Measurements from ENCODE around the gene OLFML3. TPM values are rescaled to one million over a fixed set of nuclear protein-coding genes. Genes with fewer than 3 reads are reported as not detected.
A peak's percentile ranks its signal among the peaks of the same experiment; 100 is the strongest.

OLFML3 gene
- total RNA-seq, 1 donor from 2014 or later: 13.4 TPM

- DNase-seq (ENCODE audit: low spot score): no peak
- TF ChIP-seq, protein P1, sequence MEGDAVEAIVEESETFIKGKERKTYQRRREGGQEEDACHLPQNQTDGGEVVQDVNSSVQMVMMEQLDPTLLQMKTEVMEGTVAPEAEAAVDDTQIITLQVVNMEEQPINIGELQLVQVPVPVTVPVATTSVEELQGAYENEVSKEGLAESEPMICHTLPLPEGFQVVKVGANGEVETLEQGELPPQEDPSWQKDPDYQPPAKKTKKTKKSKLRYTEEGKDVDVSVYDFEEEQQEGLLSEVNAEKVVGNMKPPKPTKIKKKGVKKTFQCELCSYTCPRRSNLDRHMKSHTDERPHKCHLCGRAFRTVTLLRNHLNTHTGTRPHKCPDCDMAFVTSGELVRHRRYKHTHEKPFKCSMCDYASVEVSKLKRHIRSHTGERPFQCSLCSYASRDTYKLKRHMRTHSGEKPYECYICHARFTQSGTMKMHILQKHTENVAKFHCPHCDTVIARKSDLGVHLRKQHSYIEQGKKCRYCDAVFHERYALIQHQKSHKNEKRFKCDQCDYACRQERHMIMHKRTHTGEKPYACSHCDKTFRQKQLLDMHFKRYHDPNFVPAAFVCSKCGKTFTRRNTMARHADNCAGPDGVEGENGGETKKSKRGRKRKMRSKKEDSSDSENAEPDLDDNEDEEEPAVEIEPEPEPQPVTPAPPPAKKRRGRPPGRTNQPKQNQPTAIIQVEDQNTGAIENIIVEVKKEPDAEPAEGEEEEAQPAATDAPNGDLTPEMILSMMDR (IDR thresholded peaks at IDR 0.05): no peak
- TF ChIP-seq EZH2phosphoT487 (IDR thresholded peaks at IDR 0.05) (no peak), EZH2 (IDR thresholded peaks at IDR 0.05) (no peak)
- peaks cover 19% of the 10 kb centered on the region for H3K79me2 ChIP-seq (ENCODE audit: low read depth)
- Mint-ChIP-seq H3K9me3 (no peaks in the 10 kb centered on the region), H3K27ac (peak overlapping the region; percentile 10), H3K4me3 (no peak overlapping the region), H3K27me3 (ENCODE audit: insufficient read depth, low read depth) (no peaks in the 10 kb centered on the region), H3K4me1 (peaks cover 73% of the 10 kb centered on the region), H3K36me3 (peaks cover 9% of the 10 kb centered on the region)
- no peak overlapping the region for H3K4me2 ChIP-seq
- peaks cover 61% of the 10 kb centered on the region for H3K4me1 ChIP-seq
- H3K27me3 ChIP-seq: no peaks in the 10 kb centered on the region
- peaks cover 22% of the 10 kb centered on the region for H4K20me1 ChIP-seq (ENCODE audit: low read depth)
- H3F3A ChIP-seq (ENCODE audit: low read depth): peaks cover 57% of the 10 kb centered on the region
- H2AFZ ChIP-seq (replicated peaks): no peak overlapping the region
- H3K9me3 ChIP-seq (ENCODE audit: low read depth): no peaks in the 10 kb centered on the region
- no peak overlapping the region for H3K9ac ChIP-seq
- no peak overlapping the region for H3K4me3 ChIP-seq
- peaks cover 5% of the 10 kb centered on the region for H3K36me3 ChIP-seq
- no peak overlapping the region for H3K27ac ChIP-seq
Observed at GRCh38 chr1:113977906-113978305, 1.4 kb upstream of the OLFML3 start.

GRCh38 chr1:113980110-113980509 is 836 bp downstream of the OLFML3 start:
- TF ChIP-seq, protein P1 (IDR thresholded peaks at IDR 0.05): no peak
- TF ChIP-seq EZH2phosphoT487 (IDR thresholded peaks at IDR 0.05): no peak
- TF ChIP-seq EZH2 (IDR thresholded peaks at IDR 0.05): no peak
- H3K4me2 ChIP-seq: peak overlapping the region; percentile 57
- DNase-seq (ENCODE audit: low spot score): no peak
- peaks cover 60% of the 10 kb centered on the region for H3K4me1 ChIP-seq
- Mint-ChIP-seq H3K36me3 (peaks cover 5% of the 10 kb centered on the region), H3K4me3 (no peak overlapping the region), H3K27me3 (ENCODE audit: insufficient read depth, low read depth) (peaks cover 3% of the 10 kb centered on the region), H3K27ac (peak overlapping the region; percentile 96), H3K9me3 (no peaks in the 10 kb centered on the region), H3K4me1 (peaks cover 81% of the 10 kb centered on the region)
- H2AFZ ChIP-seq (replicated peaks): no peak overlapping the region
- H3K9me3 ChIP-seq (ENCODE audit: low read depth): no peaks in the 10 kb centered on the region
- no peak overlapping the region for H3K27ac ChIP-seq
- peaks cover 18% of the 10 kb centered on the region for H4K20me1 ChIP-seq (ENCODE audit: low read depth)
- peaks cover 19% of the 10 kb centered on the region for H3K79me2 ChIP-seq (ENCODE audit: low read depth)
- no peaks in the 10 kb centered on the region for H3K27me3 ChIP-seq
- no peak overlapping the region for H3K4me3 ChIP-seq
- H3K36me3 ChIP-seq: no peaks in the 10 kb centered on the region
- no peak overlapping the region for H3K9ac ChIP-seq
- peaks cover 52% of the 10 kb centered on the region for H3F3A ChIP-seq (ENCODE audit: low read depth)

GRCh38 chr1:113981962-113982931 is 3.0 kb downstream of the OLFML3 start:
- Mint-ChIP-seq H3K27me3 (ENCODE audit: insufficient read depth, low read depth) (peaks cover 8% of the 10 kb centered on the region), H3K4me1 (peaks cover 60% of the 10 kb centered on the region), H3K27ac (peak overlapping the region; percentile 35), H3K9me3 (peaks cover 13% of the 10 kb centered on the region), H3K36me3 (peaks cover 5% of the 10 kb centered on the region), H3K4me3 (no peak overlapping the region)
- DNase-seq (ENCODE audit: low spot score): no peak
- Histone ChIP-seq H3F3A (ENCODE audit: low read depth) (peaks cover 31% of the 10 kb centered on the region), H3K79me2 (ENCODE audit: low read depth) (peaks cover 19% of the 10 kb centered on the region), H3K36me3 (no peaks in the 10 kb centered on the region), H4K20me1 (ENCODE audit: low read depth) (no peaks in the 10 kb centered on the region), H3K9me3 (ENCODE audit: low read depth) (no peaks in the 10 kb centered on the region), H3K4me1 (peaks cover 39% of the 10 kb centered on the region), H3K9ac (no peak overlapping the region), H2AFZ (replicated peaks) (peak overlapping the region; percentile 31), H3K4me2 (peak overlapping the region; percentile 37), H3K27me3 (no peaks in the 10 kb centered on the region), H3K27ac (no peak overlapping the region), H3K4me3 (no peak overlapping the region)
- TF ChIP-seq, protein P1 (IDR thresholded peaks at IDR 0.05): no peak
- TF ChIP-seq EZH2 (IDR thresholded peaks at IDR 0.05) (no peak), EZH2phosphoT487 (IDR thresholded peaks at IDR 0.05) (no peak)

Data from neural progenitor cell (in vitro differentiated cells).